ENCODE measurements around the gene PRKN. TPM values are rescaled to one million over a fixed set of nuclear protein-coding genes. Genes with fewer than 3 reads are reported as not detected.

PRKN gene
- total RNA-seq, 4 donors from 2014 or later = 8.4 to 44.8 (median 12.6) TPM

- DNase-seq (ENCODE audit: low spot score) (no peak), ATAC-seq (ENCODE audit: low FRiP score) (no peak)
- no peak for TF ChIP-seq CTCF (IDR thresholded peaks at IDR 0.05)
Observed at GRCh38 chr6:161618831-161619454, 1108.6 kb downstream of the PRKN start.

DNA sequence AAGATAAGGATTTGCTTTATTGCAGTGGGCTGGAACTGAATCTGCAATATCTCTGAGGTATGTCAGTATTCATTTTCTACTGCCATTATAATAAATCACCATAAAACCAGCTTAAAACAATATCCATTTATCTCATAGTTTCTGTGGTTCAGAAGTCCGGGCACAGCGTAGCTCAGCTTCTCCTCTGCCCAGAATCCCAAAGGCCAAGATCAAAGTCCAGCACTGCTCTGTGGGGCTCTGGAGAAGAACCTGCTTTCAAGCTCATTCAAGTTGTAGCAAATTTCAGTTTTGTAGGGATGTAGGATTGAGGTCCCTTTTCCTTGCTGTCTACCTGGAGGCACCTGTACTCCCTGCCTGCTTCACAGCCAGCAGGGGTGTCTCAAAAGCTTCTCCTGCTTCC, 1113.9 kb downstream of the PRKN start:
- DNase-seq (ENCODE audit: low spot score) (no peak), ATAC-seq (ENCODE audit: low FRiP score) (no peak)
- no peak for TF ChIP-seq CTCF (IDR thresholded peaks at IDR 0.05)

- ATAC-seq (ENCODE audit: low FRiP score) (no peak), DNase-seq (ENCODE audit: low spot score) (no peak)
- no peak for TF ChIP-seq CTCF (IDR thresholded peaks at IDR 0.05)
Observed at GRCh38 chr6:161608771-161609170, 1118.8 kb downstream of the PRKN start.

DNA sequence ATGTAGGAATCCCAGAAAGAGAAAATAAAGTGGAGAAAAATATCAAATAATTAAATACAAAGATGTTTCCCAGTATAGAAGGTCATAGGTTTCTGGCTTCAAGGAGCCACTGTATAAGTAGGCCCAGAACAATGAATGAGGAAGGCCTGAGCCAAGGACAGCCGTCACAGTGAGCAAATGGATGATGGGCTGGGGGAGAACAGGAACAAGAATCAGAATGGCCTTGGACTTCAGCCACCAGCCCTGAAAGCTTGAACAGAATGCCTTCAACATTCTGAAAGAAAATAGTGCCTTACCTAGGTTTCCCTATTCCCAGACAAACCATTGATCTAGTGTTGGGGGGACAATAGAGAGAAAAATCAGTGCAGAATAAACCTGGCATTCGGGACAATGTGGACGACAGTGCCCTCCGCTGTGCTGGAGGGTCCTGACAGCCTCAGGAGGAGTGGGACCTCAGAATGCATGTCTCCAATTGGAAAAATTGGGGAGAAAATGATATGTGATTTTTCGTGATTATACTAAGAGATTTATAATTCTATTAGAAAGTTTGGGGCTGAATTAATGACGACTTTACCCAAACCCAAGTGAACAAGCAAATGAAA, 1119.8 kb downstream of the PRKN start:
- no peak for TF ChIP-seq CTCF (IDR thresholded peaks at IDR 0.05)
- ATAC-seq (ENCODE audit: low FRiP score) (no peak), DNase-seq (ENCODE audit: low spot score) (no peak)

GRCh38 chr6:161602359-161602758, 1125.2 kb downstream of the PRKN start:
- no peak for ATAC-seq (ENCODE audit: low FRiP score)
- DNase-seq (ENCODE audit: low spot score) = no peak
- TF ChIP-seq CTCF (IDR thresholded peaks at IDR 0.05) = no peak

- no peak for TF ChIP-seq CTCF (IDR thresholded peaks at IDR 0.05)
- no peak for DNase-seq (ENCODE audit: low spot score)
- ATAC-seq (ENCODE audit: low FRiP score) = no peak
Observed at GRCh38 chr6:161598896-161599295, 1128.7 kb downstream of the PRKN start.

Measured in omental fat pad (tissue), 4 donors.